Activated CD4-positive, alpha-beta memory T cell treated with anti-CD3 and anti-CD28 coated beads for 36 hours (primary cell): ENCODE data around the gene BROX. TPM values are rescaled to one million over a fixed set of nuclear protein-coding genes. Genes with fewer than 3 reads are reported as not detected.
A peak's percentile ranks its signal among the peaks of the same experiment; 100 is the strongest.

Source experiments
- CTCF ChIA-PET: fragments of 350-600 bp; sonication (Branson Sonifier 250); formaldehyde crosslinking; loops from one replicate; lab custom pipeline; 2021; ENCODE audit warnings: antibody characterized with exemption, inconsistent platforms; lab: Charles Lee
- POLR2A ChIA-PET: fragments of 350-600 bp; sonication (Branson Sonifier 250); formaldehyde crosslinking; loops from one replicate; lab custom pipeline; 2021; ENCODE audit warnings: antibody characterized with exemption; lab: Charles Lee
- DNase-seq: peaks from one replicate; pipeline ENCODE4 v3.0.0-alpha.2; 2020
- H3K27ac Mint-ChIP-seq: one replicate; pipeline ENCODE4 v1.8.0; 2021; ENCODE audit warnings: mixed read lengths
- H3K27me3 Mint-ChIP-seq: one replicate; pipeline ENCODE4 v1.8.0; 2021; ENCODE audit warnings: mixed read lengths
- H3K36me3 Mint-ChIP-seq: one replicate; pipeline ENCODE4 v1.8.0; 2021; ENCODE audit warnings: mixed read lengths
- H3K4me1 Mint-ChIP-seq: one replicate; pipeline ENCODE4 v1.8.0; 2021; ENCODE audit warnings: low read depth, mixed read lengths
- H3K4me3 Mint-ChIP-seq: one replicate; pipeline ENCODE4 v1.8.0; 2021; ENCODE audit warnings: mild to moderate bottlenecking, mixed read lengths
- H3K9me3 Mint-ChIP-seq: one replicate; pipeline ENCODE4 v1.8.0; 2021; ENCODE audit warnings: mixed read lengths
- intact Hi-C: fragments of 100-400 bp; cut with micrococcal nuclease; formaldehyde crosslinking; loops from one replicate; pipeline ENCODE4 v1.15.1; 2023
- total RNA-seq, 2 experiments: library from RNA; stranded (reverse); gene quantifications; one replicate each; pipeline ENCODE4 v1.2.3, GENCODE V29; 2021

The BROX gene
- total RNA-seq, 2 experiments from 2014 or later = 37.4 to 39.7 TPM

DNA sequence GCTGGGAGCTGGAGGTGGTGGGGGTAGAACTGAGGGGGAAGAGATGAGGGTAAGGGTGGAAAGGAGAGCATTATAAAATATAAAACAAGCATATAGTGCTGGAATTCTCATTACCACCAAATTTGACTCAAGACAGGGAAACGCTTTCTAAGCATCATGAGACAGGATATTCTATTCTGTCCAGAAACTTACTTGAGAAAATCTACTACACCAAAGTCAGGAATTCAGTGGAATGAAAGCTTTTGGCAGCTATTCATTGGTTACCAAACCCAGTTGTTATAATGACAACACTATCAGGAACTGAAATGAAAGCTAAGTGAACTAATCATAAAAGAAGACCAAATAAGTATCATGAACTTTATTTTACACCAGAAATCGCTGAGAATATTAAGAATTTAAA is 14.5 kb upstream of the BROX start:
- intact Hi-C loops = no loop called here
- DNase-seq = no peak
- no peaks in the 10 kb centered on the region for H3K9me3 Mint-ChIP-seq
- H3K4me1 Mint-ChIP-seq = peaks cover 7% of the 10 kb centered on the region
- peaks cover 14% of the 10 kb centered on the region for H3K36me3 Mint-ChIP-seq
- H3K27ac Mint-ChIP-seq = no peak overlapping the region
- POLR2A ChIA-PET = interaction anchor here (1.1 kb wide), 1 partner anchor 15 kb away, joined by 5 read pairs; the partner anchor contains the start of genes AIDA and BROX
- H3K27me3 Mint-ChIP-seq = no peaks in the 10 kb centered on the region
- H3K4me3 Mint-ChIP-seq = no peak overlapping the region
- CTCF ChIA-PET = interaction anchor here (0.9 to 1.0 kb wide), 3 partner anchors 15 to 63 kb away, joined by 4 to 5 read pairs (median 4); no protein-coding TSS in a partner anchor

DNA sequence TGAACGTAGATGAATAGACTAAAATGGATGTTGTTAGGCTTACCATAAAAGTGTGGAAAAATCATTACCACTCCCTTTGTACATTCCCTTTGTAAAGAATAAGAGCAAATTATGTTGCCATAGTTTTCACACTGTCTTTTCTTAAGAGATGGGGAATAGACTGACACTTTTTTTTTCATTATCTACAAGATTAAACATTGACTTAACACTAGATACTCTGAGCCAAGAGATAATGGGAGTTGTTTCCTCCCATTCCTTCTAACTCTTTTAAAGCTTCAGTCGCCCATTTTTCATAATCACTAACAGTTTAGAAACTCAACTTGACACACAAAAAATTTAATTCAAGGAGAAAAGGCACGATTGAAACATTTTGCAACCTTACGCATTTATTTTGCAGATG is 10.2 kb upstream of the BROX start:
- no peak overlapping the region for H3K27ac Mint-ChIP-seq
- no peaks in the 10 kb centered on the region for H3K9me3 Mint-ChIP-seq
- intact Hi-C loops = no loop called here
- H3K4me1 Mint-ChIP-seq = peaks cover 33% of the 10 kb centered on the region
- ChIA-PET CTCF (interaction anchor here (1.5 kb wide), 1 partner anchor 422 kb away, joined by 3 read pairs; no protein-coding TSS in a partner anchor), POLR2A (no interaction called here)
- no peak overlapping the region for H3K4me3 Mint-ChIP-seq
- H3K36me3 Mint-ChIP-seq = peaks cover 27% of the 10 kb centered on the region
- no peak for DNase-seq
- H3K27me3 Mint-ChIP-seq = no peaks in the 10 kb centered on the region

DNA sequence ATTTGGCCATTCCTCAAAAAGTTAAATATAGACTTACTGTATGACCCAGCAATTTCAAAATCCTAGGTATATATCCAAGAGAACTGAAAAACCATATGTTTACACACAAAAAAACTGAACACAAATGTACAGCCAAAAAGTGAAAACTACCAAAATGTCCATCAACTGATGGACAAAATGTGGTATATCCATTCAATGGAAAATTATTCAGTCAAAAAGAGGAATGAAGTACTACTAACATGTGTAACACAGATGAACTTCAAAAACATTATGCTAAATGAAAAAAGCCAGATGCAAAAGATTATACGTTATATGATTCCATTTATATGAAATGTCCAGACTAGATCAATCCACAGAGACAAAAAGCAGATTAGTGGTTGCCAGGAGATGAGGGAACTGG is 8.1 kb upstream of the BROX start:
- H3K9me3 Mint-ChIP-seq = no peaks in the 10 kb centered on the region
- H3K4me3 Mint-ChIP-seq = no peak overlapping the region
- CTCF ChIA-PET = no interaction called here
- no peaks in the 10 kb centered on the region for H3K27me3 Mint-ChIP-seq
- no peak for DNase-seq
- peaks cover 45% of the 10 kb centered on the region for H3K4me1 Mint-ChIP-seq
- H3K27ac Mint-ChIP-seq = no peak overlapping the region
- H3K36me3 Mint-ChIP-seq = peaks cover 28% of the 10 kb centered on the region
- intact Hi-C loops = no loop called here
- POLR2A ChIA-PET = no interaction called here

DNA sequence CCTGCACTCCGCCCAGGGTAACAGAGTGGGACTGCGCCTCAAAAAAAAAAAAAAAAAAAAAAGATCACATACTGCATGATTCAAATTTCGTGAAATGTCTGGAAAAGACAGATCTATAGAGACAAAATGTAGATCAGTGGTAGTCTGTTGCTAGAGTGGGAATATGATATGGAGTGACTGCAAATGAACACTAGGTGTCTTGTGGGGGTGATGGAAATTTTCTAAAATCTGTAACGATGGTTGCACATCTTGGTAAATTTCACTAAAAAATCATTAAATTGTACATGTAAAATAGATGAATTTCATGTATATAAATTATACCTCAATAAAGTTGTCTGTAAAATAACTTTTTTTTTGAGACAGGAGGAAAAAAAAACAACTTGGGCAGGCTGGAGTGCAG is 5.5 kb upstream of the BROX start:
- Mint-ChIP-seq H3K4me1 (peaks cover 62% of the 10 kb centered on the region), H3K4me3 (no peak overlapping the region), H3K27ac (no peak overlapping the region), H3K36me3 (peaks cover 28% of the 10 kb centered on the region), H3K27me3 (no peaks in the 10 kb centered on the region), H3K9me3 (no peaks in the 10 kb centered on the region)
- ChIA-PET CTCF (interaction anchor here (0.6 kb wide), 1 partner anchor 361 kb away, joined by 5 read pairs; no protein-coding TSS in a partner anchor), POLR2A (no interaction called here)
- DNase-seq = no peak
- intact Hi-C loops = no loop called here

DNA sequence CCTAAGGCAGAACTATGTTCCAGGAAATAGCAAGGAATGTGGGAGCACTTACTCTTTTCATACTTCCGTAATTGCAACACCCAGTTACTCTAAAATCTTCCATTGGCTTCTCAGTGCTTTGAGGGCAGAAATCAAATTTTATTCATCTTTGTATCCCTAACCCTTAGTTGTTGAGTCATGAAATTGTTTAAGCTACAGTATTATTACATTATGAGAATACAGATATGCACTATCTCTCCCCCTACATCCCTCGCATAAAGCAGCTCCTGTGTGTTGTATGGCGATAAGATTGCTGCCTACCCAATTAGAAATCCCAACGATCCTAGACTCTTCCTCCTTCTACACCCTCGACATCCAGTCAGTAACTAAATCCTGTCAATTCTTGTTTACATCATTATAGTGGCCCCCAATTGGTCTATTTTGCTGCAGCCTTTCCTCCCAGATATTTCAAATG is 2.6 kb upstream of the BROX start:
- CTCF ChIA-PET = no interaction called here
- H3K4me1 Mint-ChIP-seq = peaks cover 54% of the 10 kb centered on the region
- POLR2A ChIA-PET = no interaction called here
- intact Hi-C loops = loop anchor here (5.0 kb wide), 2 partner anchors 967 to 1138 kb away; partner anchors contain the start of genes DUSP10 and TP53BP2
- H3K27me3 Mint-ChIP-seq = no peaks in the 10 kb centered on the region
- no peak for DNase-seq
- H3K27ac Mint-ChIP-seq = no peak overlapping the region
- no peaks in the 10 kb centered on the region for H3K9me3 Mint-ChIP-seq
- H3K4me3 Mint-ChIP-seq = no peak overlapping the region
- H3K36me3 Mint-ChIP-seq = peaks cover 19% of the 10 kb centered on the region

DNA sequence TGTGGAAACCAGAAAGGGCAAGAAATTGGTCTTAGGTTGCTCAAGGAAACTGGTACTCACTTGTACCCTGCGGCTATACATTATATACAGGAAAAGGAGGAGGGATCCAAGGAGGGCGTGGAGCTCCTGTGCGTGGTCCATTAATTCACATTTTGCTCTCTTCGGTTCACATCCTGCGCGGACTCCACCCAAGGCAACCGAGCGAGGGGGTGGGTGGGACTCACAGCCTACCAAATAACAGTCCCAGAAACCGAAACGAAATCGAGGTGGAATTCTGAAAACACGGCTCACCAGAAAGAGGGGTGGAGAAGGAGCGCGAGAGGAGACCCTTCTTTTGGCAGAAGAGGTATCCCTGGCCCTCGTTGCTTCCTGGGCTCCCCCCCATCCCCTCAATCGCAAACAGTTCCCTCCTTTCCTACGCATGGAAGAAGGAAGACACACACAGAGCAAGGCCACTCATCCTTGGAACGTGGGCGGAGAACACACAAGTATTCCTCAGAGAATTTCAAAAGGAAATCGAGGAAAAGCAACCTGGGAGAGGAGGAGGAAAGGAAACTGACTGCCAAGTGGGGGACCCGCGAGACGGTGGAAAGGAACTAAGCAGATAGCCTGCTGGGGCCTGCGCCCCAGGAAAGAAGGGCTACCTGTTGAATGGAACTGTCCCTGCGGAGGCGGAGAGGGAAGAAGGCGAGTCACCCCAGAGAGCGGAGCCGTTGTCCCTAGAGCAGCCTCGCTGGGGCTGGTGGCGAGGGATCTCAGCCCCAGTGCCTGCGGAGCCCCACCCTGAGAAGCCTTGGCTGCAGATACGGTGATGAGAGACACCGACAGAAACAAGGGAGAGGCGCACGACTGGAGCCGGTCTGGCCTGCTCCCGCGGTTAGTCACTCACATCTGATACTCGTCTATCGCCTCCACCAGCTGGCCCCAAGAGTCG is 778 bp upstream of the BROX start:
- peak overlapping the region; percentile 97 for H3K4me3 Mint-ChIP-seq
- no peaks in the 10 kb centered on the region for H3K9me3 Mint-ChIP-seq
- ChIA-PET CTCF (interaction anchor here (0.9 to 1.5 kb wide), 6 partner anchors 58 to 422 kb away, joined by 3 to 4 read pairs (median 3); no protein-coding TSS in a partner anchor), POLR2A (interaction anchor here (1.0 to 1.7 kb wide), 3 partner anchors 57 to 122 kb away, joined by 4 to 9 read pairs (median 8); partner anchors contain the start of gene TAF1A)
- peak overlapping the region; percentile 98 for H3K27ac Mint-ChIP-seq
- DNase-seq = peak; percentile 72
- H3K27me3 Mint-ChIP-seq = no peaks in the 10 kb centered on the region
- intact Hi-C loops = loop anchor here (1.0 to 5.0 kb wide), 6 partner anchors 21 to 1136 kb away; partner anchors contain the start of genes DUSP10, TAF1A and TP53BP2
- H3K4me1 Mint-ChIP-seq = peaks cover 44% of the 10 kb centered on the region
- H3K36me3 Mint-ChIP-seq = peaks cover 20% of the 10 kb centered on the region

DNA sequence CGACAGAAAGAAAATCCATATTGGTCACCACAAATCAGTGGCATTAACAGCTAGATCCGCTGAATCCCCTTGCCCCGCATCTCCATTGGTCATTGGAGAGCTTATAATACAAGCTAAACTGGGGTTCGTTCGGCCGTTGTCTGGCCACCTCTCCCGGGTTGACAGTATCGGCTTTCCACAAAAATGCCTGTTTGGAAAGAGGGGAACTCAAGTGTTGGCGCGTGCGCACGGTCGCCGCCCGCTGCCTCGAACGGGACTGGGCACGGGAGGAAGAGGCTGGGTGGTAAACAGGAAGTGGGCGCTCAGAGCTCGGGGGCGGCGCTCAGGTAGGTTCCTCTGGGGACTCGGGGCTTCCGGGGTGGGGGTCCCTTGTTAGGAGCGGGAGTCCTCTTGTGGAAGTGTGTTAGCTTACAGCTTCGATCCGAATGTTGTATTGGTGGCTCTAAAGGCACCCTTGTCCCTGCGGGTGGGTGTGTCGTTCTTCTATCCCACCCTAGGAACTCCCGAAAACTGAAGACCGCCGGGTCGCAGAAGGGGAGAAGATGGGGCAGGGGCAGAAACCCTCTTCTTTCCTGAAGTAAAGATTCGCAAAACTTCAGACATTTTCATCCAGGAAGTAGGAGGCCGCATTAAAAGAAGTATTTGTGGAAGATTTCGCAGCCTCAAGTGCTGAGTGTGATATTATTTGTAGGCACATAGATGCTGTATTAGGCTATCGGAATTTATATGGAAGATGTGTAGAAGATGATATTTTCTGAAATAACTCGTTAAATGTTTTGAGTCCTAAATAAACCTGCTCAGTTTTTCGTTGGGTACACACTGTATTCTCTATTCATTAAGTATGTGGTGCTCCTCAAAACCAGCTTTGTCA is 962 bp downstream of the BROX start:
- POLR2A ChIA-PET = interaction anchor here (0.7 to 1.7 kb wide), 6 partner anchors 16 to 248 kb away, joined by 3 to 15 read pairs (median 6); partner anchors contain the start of gene TAF1A
- Mint-ChIP-seq H3K9me3 (no peaks in the 10 kb centered on the region), H3K4me3 (peak overlapping the region; percentile 97), H3K4me1 (peaks cover 47% of the 10 kb centered on the region), H3K27ac (peak overlapping the region; percentile 98), H3K27me3 (no peaks in the 10 kb centered on the region), H3K36me3 (peaks cover 26% of the 10 kb centered on the region)
- intact Hi-C loops = loop anchor here (1.0 to 5.0 kb wide), 8 partner anchors 19 to 1134 kb away; partner anchors contain the start of genes DISP1, DUSP10, TAF1A and TP53BP2
- CTCF ChIA-PET = interaction anchor here (0.6 to 1.5 kb wide), 6 partner anchors 16 to 377 kb away, joined by 3 to 6 read pairs (median 4); no protein-coding TSS in a partner anchor
- DNase-seq = peak; percentile 94

DNA sequence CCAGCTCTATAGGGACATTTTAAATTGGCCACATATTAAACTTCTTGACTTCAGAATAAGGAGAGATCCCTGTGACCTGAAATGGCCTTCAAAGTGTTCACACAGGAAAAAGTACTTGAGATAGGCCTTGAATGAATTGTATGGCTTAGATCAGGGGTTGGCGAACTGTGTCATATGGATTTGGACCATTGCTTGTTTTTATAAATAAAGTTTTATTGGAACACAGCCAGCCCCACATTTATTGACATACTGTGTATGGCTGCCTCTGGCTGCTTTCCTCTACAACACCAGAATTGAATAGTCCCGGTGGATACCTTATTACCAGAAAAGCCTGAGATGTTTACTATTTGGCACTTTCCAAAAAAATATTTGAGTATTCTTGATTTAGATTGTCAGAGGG is 4.0 kb downstream of the BROX start:
- H3K4me3 Mint-ChIP-seq = no peak overlapping the region
- H3K27ac Mint-ChIP-seq = no peak overlapping the region
- DNase-seq = no peak
- H3K4me1 Mint-ChIP-seq = peaks cover 33% of the 10 kb centered on the region
- intact Hi-C loops = no loop called here
- ChIA-PET POLR2A (no interaction called here), CTCF (interaction anchor here (1.2 to 1.7 kb wide), 2 partner anchors 72 to 417 kb away, joined by 3 to 4 read pairs; no protein-coding TSS in a partner anchor)
- peaks cover 34% of the 10 kb centered on the region for H3K36me3 Mint-ChIP-seq
- H3K9me3 Mint-ChIP-seq = no peaks in the 10 kb centered on the region
- no peaks in the 10 kb centered on the region for H3K27me3 Mint-ChIP-seq

DNA sequence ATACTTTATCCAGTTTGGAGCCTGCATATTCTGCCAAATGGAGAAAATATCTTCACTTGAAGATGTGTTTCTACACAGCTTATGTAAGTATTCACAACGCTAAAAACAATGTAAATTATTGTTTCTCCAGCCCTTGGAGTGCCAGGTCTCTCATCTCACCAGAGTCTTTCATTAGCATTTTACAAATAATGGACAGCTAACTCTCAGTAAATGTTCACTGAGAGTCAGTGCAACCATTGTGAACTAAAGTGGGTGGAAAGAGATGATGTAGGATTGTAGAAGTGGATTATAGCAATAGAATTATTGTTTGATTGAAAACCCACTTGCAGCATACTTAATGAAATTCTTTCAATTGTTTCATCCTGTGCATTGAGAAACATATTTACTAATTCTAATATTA is 16.4 kb downstream of the BROX start:
- Mint-ChIP-seq H3K27ac (no peak overlapping the region), H3K27me3 (no peaks in the 10 kb centered on the region), H3K9me3 (no peaks in the 10 kb centered on the region), H3K4me1 (peaks cover 8% of the 10 kb centered on the region), H3K4me3 (no peak overlapping the region), H3K36me3 (peaks cover 53% of the 10 kb centered on the region)
- no peak for DNase-seq
- intact Hi-C loops = no loop called here
- ChIA-PET CTCF (interaction anchor here (2.2 kb wide), 1 partner anchor 361 kb away, joined by 5 read pairs; no protein-coding TSS in a partner anchor), POLR2A (no interaction called here)

DNA sequence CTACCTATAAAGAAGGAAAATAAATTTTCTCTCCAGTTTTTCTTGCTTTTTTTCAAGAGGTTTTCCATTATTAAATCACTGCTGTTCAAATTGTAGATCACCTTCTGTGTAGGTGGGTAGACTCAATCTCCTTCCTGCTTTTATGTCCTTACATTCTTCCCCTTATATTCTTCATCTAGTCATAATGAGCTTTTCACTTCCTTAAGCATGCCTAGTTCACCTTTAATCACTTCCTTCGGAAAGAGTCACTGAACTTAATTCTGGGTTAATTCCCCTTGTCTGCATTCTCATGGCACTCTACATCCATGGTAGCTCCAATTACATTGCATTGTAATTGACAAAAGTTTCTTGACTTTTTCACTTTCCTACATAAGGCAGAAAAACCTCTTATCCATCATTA is 18.5 kb downstream of the BROX start:
- CTCF ChIA-PET = no interaction called here
- Mint-ChIP-seq H3K4me3 (no peak overlapping the region), H3K27me3 (no peaks in the 10 kb centered on the region), H3K27ac (no peak overlapping the region), H3K9me3 (no peaks in the 10 kb centered on the region), H3K4me1 (peaks cover 8% of the 10 kb centered on the region), H3K36me3 (peaks cover 48% of the 10 kb centered on the region)
- POLR2A ChIA-PET = no interaction called here
- intact Hi-C loops = no loop called here
- DNase-seq = no peak
